ENCODE results near the gene LUZP2. TPM values are rescaled to one million over a fixed set of nuclear protein-coding genes. Genes with fewer than 3 reads are reported as not detected.

LUZP2 gene
- total RNA-seq, 1 donor from 2014 or later, result 0.96 TPM

GRCh38 chr11:24704716-24705115 is 207.9 kb downstream of the LUZP2 start:
- no peaks in the 10 kb centered on the region for H3K4me1 Mint-ChIP-seq (ENCODE audit: low read depth, unreplicated experiment)
- peaks cover 2% of the 10 kb centered on the region for H3K27me3 Mint-ChIP-seq (ENCODE audit: unreplicated experiment)
- TF ChIP-seq CTCF (IDR thresholded peaks at IDR 0.05; ENCODE audit: partially characterized antibody, unreplicated experiment), result no peak
- H3K36me3 Mint-ChIP-seq (ENCODE audit: unreplicated experiment), result no peaks in the 10 kb centered on the region
- H3K4me3 Mint-ChIP-seq (ENCODE audit: unreplicated experiment), result no peak overlapping the region
- no peaks in the 10 kb centered on the region for H3K9me3 Mint-ChIP-seq (ENCODE audit: unreplicated experiment)
- DNase-seq, result no peak
- no peak overlapping the region for H3K27ac Mint-ChIP-seq (ENCODE audit: unreplicated experiment)

GRCh38 chr11:24705474-24705873 is 208.6 kb downstream of the LUZP2 start:
- DNase-seq, result no peak

GRCh38 chr11:24708616-24709015 is 211.8 kb downstream of the LUZP2 start:
- H3K9me3 Mint-ChIP-seq (ENCODE audit: unreplicated experiment), result no peaks in the 10 kb centered on the region
- no peak overlapping the region for H3K27ac Mint-ChIP-seq (ENCODE audit: unreplicated experiment)
- no peaks in the 10 kb centered on the region for H3K4me1 Mint-ChIP-seq (ENCODE audit: low read depth, unreplicated experiment)
- H3K4me3 Mint-ChIP-seq (ENCODE audit: unreplicated experiment), result no peak overlapping the region
- no peak for DNase-seq
- no peak for TF ChIP-seq CTCF (IDR thresholded peaks at IDR 0.05; ENCODE audit: partially characterized antibody, unreplicated experiment)
- H3K27me3 Mint-ChIP-seq (ENCODE audit: unreplicated experiment), result no peaks in the 10 kb centered on the region
- H3K36me3 Mint-ChIP-seq (ENCODE audit: unreplicated experiment), result no peaks in the 10 kb centered on the region

More at GRCh38 chr11:24705474-24705873, 208.6 kb downstream of the LUZP2 start:
- TF ChIP-seq CTCF (IDR thresholded peaks at IDR 0.05; ENCODE audit: partially characterized antibody, unreplicated experiment), result no peak
- Mint-ChIP-seq H3K27ac (ENCODE audit: unreplicated experiment) (no peak overlapping the region), H3K4me3 (ENCODE audit: unreplicated experiment) (no peak overlapping the region), H3K27me3 (ENCODE audit: unreplicated experiment) (peaks cover 2% of the 10 kb centered on the region), H3K9me3 (ENCODE audit: unreplicated experiment) (no peaks in the 10 kb centered on the region), H3K4me1 (ENCODE audit: low read depth, unreplicated experiment) (no peaks in the 10 kb centered on the region), H3K36me3 (ENCODE audit: unreplicated experiment) (no peaks in the 10 kb centered on the region)

- no peak for DNase-seq
- TF ChIP-seq CTCF (IDR thresholded peaks at IDR 0.05; ENCODE audit: partially characterized antibody, unreplicated experiment), result no peak
- Mint-ChIP-seq H3K4me1 (ENCODE audit: low read depth, unreplicated experiment) (no peaks in the 10 kb centered on the region), H3K27ac (ENCODE audit: unreplicated experiment) (no peak overlapping the region), H3K36me3 (ENCODE audit: unreplicated experiment) (no peaks in the 10 kb centered on the region), H3K9me3 (ENCODE audit: unreplicated experiment) (no peaks in the 10 kb centered on the region), H3K4me3 (ENCODE audit: unreplicated experiment) (no peak overlapping the region), H3K27me3 (ENCODE audit: unreplicated experiment) (no peaks in the 10 kb centered on the region)
Measured at GRCh38 chr11:24709928-24710565, 213.2 kb downstream of the LUZP2 start.

GRCh38 chr11:24714601-24715000 is 217.7 kb downstream of the LUZP2 start:
- H3K9me3 Mint-ChIP-seq (ENCODE audit: unreplicated experiment), result no peaks in the 10 kb centered on the region
- no peak for TF ChIP-seq CTCF (IDR thresholded peaks at IDR 0.05; ENCODE audit: partially characterized antibody, unreplicated experiment)
- H3K4me1 Mint-ChIP-seq (ENCODE audit: low read depth, unreplicated experiment), result no peaks in the 10 kb centered on the region
- DNase-seq, result no peak
- no peaks in the 10 kb centered on the region for H3K36me3 Mint-ChIP-seq (ENCODE audit: unreplicated experiment)
- H3K27me3 Mint-ChIP-seq (ENCODE audit: unreplicated experiment), result peaks cover 2% of the 10 kb centered on the region
- no peak overlapping the region for H3K4me3 Mint-ChIP-seq (ENCODE audit: unreplicated experiment)
- H3K27ac Mint-ChIP-seq (ENCODE audit: unreplicated experiment), result no peak overlapping the region
